Esophagus muscularis mucosa (tissue), 4 donors: Measurements from ENCODE around the gene ZNF630. TPM values are rescaled to one million over a fixed set of nuclear protein-coding genes. Genes with fewer than 3 reads are reported as not detected.

ENCODE experiments used
- DNase-seq: peaks from one replicate; pipeline ENCODE4 v3.0.0-alpha.2; 2017; ENCODE audit errors: extremely low spot score
- H3K27ac ChIP-seq, 4 donors: fragments of 200-600 bp; sonication (generic); replicated peaks in 1 of 4; 1 replicate in 3 of 4; 2 replicates in 1 of 4; pipeline ENCODE4 v1.5.1; 2016 to 2019; ENCODE audit warnings: mild to moderate bottlenecking in 1 of 4
- H3K27me3 ChIP-seq, 4 donors: fragments of 200-600 bp; sonication (generic); one replicate each; pipeline versions ENCODE4 v1.5.1 to v1.6.0; 2016 to 2019
- H3K36me3 ChIP-seq, 4 donors: fragments of 200-600 bp; sonication (generic); one replicate each; pipeline ENCODE4 v1.5.1; 2016 to 2019
- H3K4me1 ChIP-seq, 4 donors: fragments of 200-600 bp; sonication (generic); one replicate each; pipeline ENCODE4 v1.5.1; 2016 to 2019
- H3K4me3 ChIP-seq, 4 donors: fragments of 200-600 bp; sonication (generic); 1 replicate in 2 of 4; 2 replicates in 2 of 4; pipeline ENCODE4 v1.5.1; 2016 to 2019; ENCODE audit warnings: mild to moderate bottlenecking in 4 of 4, moderate library complexity in 1 of 4
- H3K9me3 ChIP-seq, 4 donors: fragments of 200-600 bp; sonication (generic); 1 replicate in 3 of 4; 2 replicates in 1 of 4; pipeline ENCODE4 v1.5.1; 2016 to 2019
- EP300 ChIP-seq: sonication (generic); formaldehyde crosslinking; IDR thresholded peaks from one replicate; pipeline ENCODE4 v1.6.1; 2017; ENCODE audit warnings: antibody characterized with exemption
- POLR2A ChIP-seq: fragments of 450-650 bp; IDR thresholded peaks from one replicate; pipeline ENCODE4 v1.6.1; 2017; ENCODE audit warnings: antibody characterized with exemption, moderate library complexity, mild to moderate bottlenecking, low read depth
- POLR2AphosphoS5 ChIP-seq, 2 donors: sonication (generic); formaldehyde crosslinking; IDR thresholded peaks; one replicate each; pipeline ENCODE4 v1.6.1; 2017; ENCODE audit warnings: antibody characterized with exemption in 2 of 2
- WGBS: methylation state at CpG from one replicate; pipeline ENCODE4 v1.1.5; 2018; 5-methylcytosine and 5-hydroxymethylcytosine counted together
- intact Hi-C: fragments of 100-400 bp; cut with DNase I; formaldehyde crosslinking; loops from one replicate; pipeline ENCODE4 v1.15.1; 2023
- total RNA-seq, 4 donors: library from RNA; depleted of rRNA; stranded (reverse); fragments of >200 nt; gene quantifications; one replicate each; pipeline versions ENCODE4 v1.1.0 to v1.2.1, GENCODE V29; 2016
- TF ChIP-seq, protein P1 (sequence below), 3 experiments: fragments of 200-600 bp in 2 of 3; fragments of 450-650 bp in 1 of 3; sonication (generic) in 2 of 3; IDR thresholded peaks; one replicate each; pipeline ENCODE4 v1.5.1; 2017 to 2019; ENCODE audit warnings: antibody characterized with exemption in 3 of 3, mild to moderate bottlenecking in 2 of 3, moderate library complexity in 1 of 3

ZNF630 gene
- total RNA-seq, 4 donors from 2014 or later: 2.3 to 5.4 (median 3.1) TPM

DNA sequence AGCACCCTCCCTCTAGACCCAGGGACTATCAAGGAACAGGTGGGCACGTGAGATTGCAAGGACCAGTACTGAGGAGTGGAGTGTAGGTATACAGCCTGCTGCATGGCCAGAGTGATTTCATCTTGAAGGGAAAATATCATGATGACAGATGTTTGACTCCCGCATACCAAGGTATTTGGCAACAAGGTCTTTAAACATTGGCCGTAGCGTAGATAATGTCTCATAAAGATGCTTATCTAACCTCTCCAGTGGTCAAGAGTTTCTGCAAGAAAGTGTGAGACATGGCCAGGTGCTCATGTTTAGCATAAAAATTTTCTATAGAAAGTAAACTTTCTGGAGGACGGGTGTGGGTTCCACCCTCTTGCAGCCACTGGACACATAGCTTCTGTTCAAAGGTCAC lies 18.7 kb upstream of the ZNF630 start:
- no peak for DNase-seq
- no peak for TF ChIP-seq POLR2AphosphoS5 (IDR thresholded peaks at IDR 0.05)
- no peak for TF ChIP-seq POLR2A
- TF ChIP-seq EP300: no peak
- TF ChIP-seq, protein P1, sequence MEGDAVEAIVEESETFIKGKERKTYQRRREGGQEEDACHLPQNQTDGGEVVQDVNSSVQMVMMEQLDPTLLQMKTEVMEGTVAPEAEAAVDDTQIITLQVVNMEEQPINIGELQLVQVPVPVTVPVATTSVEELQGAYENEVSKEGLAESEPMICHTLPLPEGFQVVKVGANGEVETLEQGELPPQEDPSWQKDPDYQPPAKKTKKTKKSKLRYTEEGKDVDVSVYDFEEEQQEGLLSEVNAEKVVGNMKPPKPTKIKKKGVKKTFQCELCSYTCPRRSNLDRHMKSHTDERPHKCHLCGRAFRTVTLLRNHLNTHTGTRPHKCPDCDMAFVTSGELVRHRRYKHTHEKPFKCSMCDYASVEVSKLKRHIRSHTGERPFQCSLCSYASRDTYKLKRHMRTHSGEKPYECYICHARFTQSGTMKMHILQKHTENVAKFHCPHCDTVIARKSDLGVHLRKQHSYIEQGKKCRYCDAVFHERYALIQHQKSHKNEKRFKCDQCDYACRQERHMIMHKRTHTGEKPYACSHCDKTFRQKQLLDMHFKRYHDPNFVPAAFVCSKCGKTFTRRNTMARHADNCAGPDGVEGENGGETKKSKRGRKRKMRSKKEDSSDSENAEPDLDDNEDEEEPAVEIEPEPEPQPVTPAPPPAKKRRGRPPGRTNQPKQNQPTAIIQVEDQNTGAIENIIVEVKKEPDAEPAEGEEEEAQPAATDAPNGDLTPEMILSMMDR (IDR thresholded peaks at IDR 0.05): no peak
- Histone ChIP-seq H3K4me3 (no peak overlapping the region), H3K27me3 (no peaks in the 10 kb centered on the region), H3K36me3 (no peaks in the 10 kb centered on the region), H3K4me1 (no peaks in the 10 kb centered on the region), H3K9me3 (no peaks in the 10 kb centered on the region), H3K27ac (no peak overlapping the region)
- intact Hi-C loops: no loop called here
- WGBS: 59% methylated on average over 5 of the region's 5 CpGs

DNA sequence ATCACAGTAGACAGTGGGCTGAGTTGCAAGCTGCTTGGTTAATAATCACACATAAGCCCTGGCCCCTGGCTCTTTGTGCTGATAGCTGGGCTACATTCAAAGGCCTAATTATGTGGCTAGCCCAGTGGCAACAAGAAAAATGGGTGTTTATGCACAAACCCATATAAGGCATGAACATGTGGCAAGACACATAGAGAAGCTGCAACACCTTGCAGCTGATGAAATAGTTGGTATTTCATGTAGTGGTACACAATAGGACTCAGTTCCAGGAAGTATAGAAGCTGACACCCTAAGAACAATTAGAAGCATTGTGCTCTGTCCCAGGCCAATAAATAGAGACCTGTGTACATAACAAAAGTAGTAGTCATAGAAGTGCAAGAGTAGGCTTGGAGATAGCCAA lies 14.6 kb upstream of the ZNF630 start:
- no peak overlapping the region for H3K27ac ChIP-seq
- no peak for DNase-seq
- H3K27me3 ChIP-seq: no peaks in the 10 kb centered on the region
- TF ChIP-seq POLR2A (no peak), POLR2AphosphoS5 (IDR thresholded peaks at IDR 0.05) (no peak), EP300 (no peak)
- TF ChIP-seq, protein P1 (IDR thresholded peaks at IDR 0.05): no peak
- intact Hi-C loops: loop anchor here (10.0 kb wide), 1 partner anchor 419 kb away; the partner anchor contains the start of gene PORCN
- no peaks in the 10 kb centered on the region for H3K4me1 ChIP-seq
- no peaks in the 10 kb centered on the region for H3K9me3 ChIP-seq
- H3K36me3 ChIP-seq: no peaks in the 10 kb centered on the region
- no peak overlapping the region for H3K4me3 ChIP-seq

DNA sequence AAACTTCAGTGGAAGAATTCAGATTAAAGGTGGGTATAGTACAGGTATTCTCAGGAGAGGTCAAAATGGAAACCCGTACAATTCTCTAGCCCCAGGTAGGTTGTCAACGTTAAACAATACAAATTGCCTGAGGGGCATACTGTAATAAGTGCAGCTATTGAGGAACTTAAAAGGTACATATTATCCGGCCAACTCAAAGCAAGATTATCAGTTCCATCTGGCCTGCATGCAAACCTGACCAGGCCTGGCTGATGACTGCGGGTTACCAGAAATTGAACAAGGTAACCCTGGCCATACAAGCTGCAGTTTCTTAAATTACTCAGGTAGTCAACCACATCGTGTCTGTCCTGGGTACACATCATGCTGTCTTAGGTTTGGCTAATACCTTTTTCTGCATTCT lies 12.3 kb upstream of the ZNF630 start:
- H3K27ac ChIP-seq: no peak overlapping the region
- intact Hi-C loops: loop anchor here (10.0 kb wide), 1 partner anchor 421 kb away; the partner anchor contains the start of gene PORCN
- 82% methylated on average over 5 of the region's 5 CpGs for WGBS
- no peaks in the 10 kb centered on the region for H3K9me3 ChIP-seq
- no peaks in the 10 kb centered on the region for H3K27me3 ChIP-seq
- H3K4me1 ChIP-seq: no peaks in the 10 kb centered on the region
- H3K36me3 ChIP-seq: no peaks in the 10 kb centered on the region
- no peak overlapping the region for H3K4me3 ChIP-seq
- no peak for DNase-seq
- TF ChIP-seq EP300: no peak
- no peak for TF ChIP-seq POLR2AphosphoS5 (IDR thresholded peaks at IDR 0.05)
- TF ChIP-seq POLR2A: no peak
- TF ChIP-seq, protein P1 (IDR thresholded peaks at IDR 0.05): no peak

DNA sequence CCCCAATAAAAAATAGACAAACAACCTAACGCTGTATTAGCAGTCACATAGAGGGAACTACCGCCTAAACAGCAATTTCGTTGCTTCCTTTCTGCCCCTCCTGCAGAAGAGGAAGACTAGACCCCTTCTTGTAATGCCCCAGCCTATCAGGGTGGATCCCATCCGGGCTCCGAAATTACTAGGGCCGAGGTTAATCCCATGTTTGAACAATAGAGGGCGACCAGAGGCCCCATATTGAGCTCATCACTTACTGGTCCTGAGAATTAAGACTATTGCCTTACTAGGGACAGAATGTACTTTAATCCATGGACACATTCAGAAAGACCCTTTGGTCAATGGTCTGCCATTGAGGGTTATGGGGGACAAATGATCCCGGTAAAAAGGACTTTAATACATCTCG lies 11.8 kb upstream of the ZNF630 start:
- H3K36me3 ChIP-seq: no peaks in the 10 kb centered on the region
- H3K4me3 ChIP-seq: no peak overlapping the region
- H3K9me3 ChIP-seq: no peaks in the 10 kb centered on the region
- 18% methylated on average over 9 of the region's 9 CpGs for WGBS
- intact Hi-C loops: loop anchor here (10.0 kb wide), 1 partner anchor 422 kb away; the partner anchor contains the start of gene PORCN
- no peak for TF ChIP-seq EP300
- TF ChIP-seq POLR2AphosphoS5 (IDR thresholded peaks at IDR 0.05): no peak
- TF ChIP-seq POLR2A: no peak
- TF ChIP-seq, protein P1 (IDR thresholded peaks at IDR 0.05): peak; percentile 46 to 66 (median 58)
- no peaks in the 10 kb centered on the region for H3K4me1 ChIP-seq
- no peaks in the 10 kb centered on the region for H3K27me3 ChIP-seq
- no peak overlapping the region for H3K27ac ChIP-seq
- DNase-seq: no peak

DNA sequence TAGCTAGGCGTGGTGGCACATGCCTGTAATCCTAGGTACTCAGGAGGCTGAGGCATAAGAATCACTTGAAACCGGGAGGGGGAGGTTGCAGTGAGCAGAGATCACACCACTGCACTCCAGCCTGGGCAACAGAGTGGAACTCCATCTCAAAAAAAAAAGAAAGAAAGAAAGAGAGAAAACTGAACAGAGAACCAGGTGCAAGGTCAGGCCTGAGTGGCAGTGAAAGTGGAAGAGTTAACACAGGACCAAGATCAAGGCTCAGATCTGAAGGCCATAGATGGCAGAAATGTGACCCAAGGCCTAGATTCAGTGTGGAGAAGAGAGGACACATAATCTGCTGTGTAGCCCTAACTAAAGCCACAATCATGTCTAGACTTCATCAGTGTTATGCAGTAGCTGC lies 4.9 kb upstream of the ZNF630 start:
- no peaks in the 10 kb centered on the region for H3K27me3 ChIP-seq
- DNase-seq: no peak
- no peaks in the 10 kb centered on the region for H3K4me1 ChIP-seq
- intact Hi-C loops: no loop called here
- no peak overlapping the region for H3K4me3 ChIP-seq
- H3K36me3 ChIP-seq: no peaks in the 10 kb centered on the region
- H3K9me3 ChIP-seq: no peaks in the 10 kb centered on the region
- WGBS: 81% methylated on average over 2 of the region's 2 CpGs
- no peak overlapping the region for H3K27ac ChIP-seq
- TF ChIP-seq POLR2AphosphoS5 (IDR thresholded peaks at IDR 0.05) (no peak), EP300 (no peak), POLR2A (no peak)
- TF ChIP-seq, protein P1 (IDR thresholded peaks at IDR 0.05): no peak
